Measurements from ENCODE around the gene TRIM74. TPM values are rescaled to one million over a fixed set of nuclear protein-coding genes. Genes with fewer than 3 reads are reported as not detected.
A peak's percentile ranks its signal among the peaks of the same experiment; 100 is the strongest.
"Not testable (repeated sequence)": the region's sequence is repeated elsewhere in the genome, so short reads cannot be mapped to it uniquely, and the experiment has no call there.

TRIM74 gene
- total RNA-seq, 1 donor from 2014 or later: 0.26 TPM

DNA sequence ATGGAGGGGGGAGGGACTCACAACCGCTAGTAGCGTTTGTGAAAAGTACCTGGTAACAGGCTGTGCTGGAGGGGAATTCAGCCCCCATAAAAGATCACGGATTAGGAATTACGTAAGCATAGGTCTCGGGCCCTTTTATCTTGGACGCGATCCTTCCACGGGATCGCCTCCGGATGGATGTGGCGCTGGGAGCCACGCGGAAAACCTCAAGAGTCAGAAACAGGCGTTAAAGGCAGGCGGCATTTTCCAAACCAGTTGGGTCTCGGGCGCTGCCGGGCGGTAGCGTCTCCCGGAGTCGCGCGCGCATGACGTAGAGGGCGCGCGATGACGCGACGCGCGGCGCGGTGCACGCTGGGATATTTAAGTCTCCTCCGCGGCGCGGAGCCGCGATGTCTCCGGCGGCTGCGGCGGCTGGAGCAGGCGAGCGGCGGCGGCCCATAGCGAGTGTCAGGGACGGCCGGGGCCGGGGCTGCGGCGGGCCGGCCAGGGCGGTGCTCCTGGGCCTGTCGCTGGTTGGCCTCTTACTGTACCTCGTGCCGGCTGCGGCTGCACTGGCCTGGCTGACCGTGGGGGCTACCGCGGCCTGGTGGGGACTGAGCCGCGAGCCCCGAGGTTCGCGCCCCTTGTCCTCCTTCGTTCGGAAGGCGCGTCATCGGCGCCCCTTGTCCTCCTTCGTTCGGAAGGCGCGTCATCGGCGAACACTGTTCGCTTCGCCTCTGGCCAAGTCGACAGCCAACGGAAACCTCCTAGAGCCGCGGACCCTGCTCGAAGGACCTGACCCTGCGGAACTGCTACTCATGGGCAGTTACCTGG, 44.3 kb downstream of the TRIM74 start, which contains the start of gene POM121:
Gene POM121 (plus strand): TSS at position 363 of the 813 bp plus-strand sequence. CDS start 27 bp downstream, at position 390.
- DNase-seq (ENCODE audit: low read depth) (peak; percentile 68), FAIRE-seq (no peak)
- Histone ChIP-seq H3K4me3 (ENCODE audit: low read depth, low read length) (peak within 1 kb of the TSS; percentile 65), H3K36me3 (ENCODE audit: control insufficient read depth, insufficient read depth, low read length) (peaks cover 4% of the 10 kb centered on the region), H3K27me3 (ENCODE audit: control insufficient read depth, insufficient read depth, low read length) (no peaks in the 10 kb centered on the region)
- TF ChIP-seq, protein P1, sequence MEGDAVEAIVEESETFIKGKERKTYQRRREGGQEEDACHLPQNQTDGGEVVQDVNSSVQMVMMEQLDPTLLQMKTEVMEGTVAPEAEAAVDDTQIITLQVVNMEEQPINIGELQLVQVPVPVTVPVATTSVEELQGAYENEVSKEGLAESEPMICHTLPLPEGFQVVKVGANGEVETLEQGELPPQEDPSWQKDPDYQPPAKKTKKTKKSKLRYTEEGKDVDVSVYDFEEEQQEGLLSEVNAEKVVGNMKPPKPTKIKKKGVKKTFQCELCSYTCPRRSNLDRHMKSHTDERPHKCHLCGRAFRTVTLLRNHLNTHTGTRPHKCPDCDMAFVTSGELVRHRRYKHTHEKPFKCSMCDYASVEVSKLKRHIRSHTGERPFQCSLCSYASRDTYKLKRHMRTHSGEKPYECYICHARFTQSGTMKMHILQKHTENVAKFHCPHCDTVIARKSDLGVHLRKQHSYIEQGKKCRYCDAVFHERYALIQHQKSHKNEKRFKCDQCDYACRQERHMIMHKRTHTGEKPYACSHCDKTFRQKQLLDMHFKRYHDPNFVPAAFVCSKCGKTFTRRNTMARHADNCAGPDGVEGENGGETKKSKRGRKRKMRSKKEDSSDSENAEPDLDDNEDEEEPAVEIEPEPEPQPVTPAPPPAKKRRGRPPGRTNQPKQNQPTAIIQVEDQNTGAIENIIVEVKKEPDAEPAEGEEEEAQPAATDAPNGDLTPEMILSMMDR (IDR thresholded peaks at IDR 0.05; ENCODE audit: insufficient read depth, low read length, severe bottlenecking): no peak

DNA sequence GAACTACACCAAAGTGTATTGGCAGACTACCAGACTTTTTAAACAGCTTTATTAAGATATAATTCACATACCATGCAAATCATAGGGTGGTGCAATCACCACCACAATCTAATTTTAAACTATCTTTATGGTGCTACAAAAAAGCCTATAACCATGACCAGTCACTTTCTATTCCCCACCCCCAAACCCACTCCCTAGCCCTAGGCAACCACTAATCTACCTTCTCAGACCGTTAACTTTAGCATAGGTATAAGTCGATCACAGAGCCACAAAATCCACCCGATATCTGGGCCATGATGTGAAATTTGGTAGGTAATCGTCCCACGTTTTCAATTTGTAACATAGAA, 44.9 kb downstream of the TRIM74 start:
- TF ChIP-seq, protein P1 (IDR thresholded peaks at IDR 0.05; ENCODE audit: insufficient read depth, low read length, severe bottlenecking): no peak
- FAIRE-seq (no peak), DNase-seq (ENCODE audit: low read depth) (no peak)
- Histone ChIP-seq H3K36me3 (ENCODE audit: control insufficient read depth, insufficient read depth, low read length) (peaks cover 5% of the 10 kb centered on the region), H3K4me3 (ENCODE audit: low read depth, low read length) (peak overlapping the region; percentile 65), H3K27me3 (ENCODE audit: control insufficient read depth, insufficient read depth, low read length) (no peaks in the 10 kb centered on the region)

DNA sequence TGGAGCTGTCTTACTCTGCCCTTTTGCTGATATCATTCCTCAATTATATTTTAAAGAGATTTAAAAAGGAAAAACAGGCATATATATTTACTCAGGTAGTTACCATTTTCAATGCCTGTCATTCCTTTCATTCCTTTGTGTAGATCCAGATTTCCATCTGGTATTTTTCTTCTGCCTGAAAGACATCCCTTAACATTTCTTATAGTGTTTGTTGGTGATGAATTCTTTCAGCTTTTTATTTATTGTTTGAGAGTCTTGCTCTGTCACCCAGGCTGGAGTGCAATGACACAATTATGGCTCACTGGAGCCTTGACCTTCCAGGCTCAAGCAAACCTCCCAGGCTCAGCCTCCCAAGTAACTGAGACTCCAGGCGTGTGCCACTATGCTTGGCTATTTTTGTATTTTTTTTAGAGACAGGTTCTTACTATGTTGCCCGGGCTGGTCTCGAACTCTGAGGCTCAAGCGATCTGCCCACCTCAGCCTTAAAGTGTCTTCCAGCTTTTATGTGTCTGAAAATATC, 50.0 kb downstream of the TRIM74 start:
- no peak for FAIRE-seq

DNA sequence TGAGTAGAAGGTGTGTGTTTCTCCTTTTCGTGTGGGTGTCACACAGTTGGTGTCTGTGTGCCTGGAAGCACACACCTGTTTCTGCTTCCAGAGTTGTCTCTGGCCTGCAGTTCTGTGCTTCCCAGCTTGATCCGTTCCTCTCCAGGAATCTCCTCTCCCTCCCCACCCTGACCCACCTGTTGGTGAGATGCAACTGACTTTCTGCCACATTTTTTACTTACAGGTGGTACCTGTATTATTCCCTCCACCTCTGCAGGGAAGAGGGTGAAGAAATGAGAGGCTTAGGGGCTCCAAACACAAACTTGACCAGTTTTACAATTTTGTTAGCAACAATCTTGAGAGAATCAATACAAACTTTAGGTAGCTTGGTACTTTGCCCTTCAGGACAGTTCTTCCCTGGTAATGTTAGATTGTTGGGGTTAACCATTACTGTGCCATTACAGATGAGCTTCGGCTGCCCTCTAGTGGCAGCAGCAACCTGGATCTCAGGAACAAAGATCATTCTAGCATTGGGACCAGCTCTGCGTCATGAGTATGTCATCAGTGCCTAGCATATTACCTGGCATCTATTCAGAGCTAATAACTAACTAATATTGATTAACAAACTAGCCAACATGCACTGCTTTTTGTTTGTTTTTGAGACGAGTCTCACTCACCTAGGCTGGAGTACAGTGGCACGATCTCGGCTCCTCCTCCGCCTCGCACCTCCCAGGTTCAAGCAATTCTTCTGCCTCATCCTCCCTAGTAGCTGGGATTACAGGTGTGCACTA, 54.3 kb downstream of the TRIM74 start:
- FAIRE-seq; H3K4me3 ChIP-seq (ENCODE audit: low read depth, low read length); H3K27me3 ChIP-seq (ENCODE audit: control insufficient read depth, insufficient read depth, low read length); H3K36me3 ChIP-seq (ENCODE audit: control insufficient read depth, insufficient read depth, low read length): not testable (repeated sequence)
- DNase-seq (ENCODE audit: low read depth): peak; percentile 74
- TF ChIP-seq, protein P1 (IDR thresholded peaks at IDR 0.05; ENCODE audit: insufficient read depth, low read length, severe bottlenecking): peak; percentile 63

More for the DNA sequence above, 50.0 kb downstream of the TRIM74 start:
- Histone ChIP-seq H3K27me3 (ENCODE audit: control insufficient read depth, insufficient read depth, low read length) (no peaks in the 10 kb centered on the region), H3K4me3 (ENCODE audit: low read depth, low read length) (no peak overlapping the region), H3K36me3 (ENCODE audit: control insufficient read depth, insufficient read depth, low read length) (peaks cover 1% of the 10 kb centered on the region)
- DNase-seq (ENCODE audit: low read depth): no peak
- TF ChIP-seq, protein P1 (IDR thresholded peaks at IDR 0.05; ENCODE audit: insufficient read depth, low read length, severe bottlenecking): no peak

DNA sequence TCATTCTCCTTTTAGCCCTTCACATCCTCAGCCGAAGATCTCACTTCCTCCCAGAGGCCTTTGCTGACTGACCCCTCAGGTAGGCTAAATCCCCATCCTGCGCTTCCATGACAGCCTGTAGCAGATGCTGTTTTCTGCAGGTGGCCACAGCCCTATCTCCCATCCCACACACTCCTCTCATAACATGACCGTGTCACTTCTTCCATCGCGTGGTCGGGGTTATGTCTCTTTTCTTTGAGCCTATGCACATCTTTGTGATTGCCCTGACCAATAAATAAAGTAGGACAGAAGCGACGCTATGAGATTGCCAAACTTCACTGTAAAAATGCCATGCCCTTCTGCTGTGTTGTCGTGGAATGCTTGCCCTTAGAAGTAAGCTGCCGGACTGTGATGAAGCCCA, 55.5 kb downstream of the TRIM74 start:
- DNase-seq (ENCODE audit: low read depth); H3K4me3 ChIP-seq (ENCODE audit: low read depth, low read length); H3K27me3 ChIP-seq (ENCODE audit: control insufficient read depth, insufficient read depth, low read length); FAIRE-seq; H3K36me3 ChIP-seq (ENCODE audit: control insufficient read depth, insufficient read depth, low read length): not testable (repeated sequence)

DNA sequence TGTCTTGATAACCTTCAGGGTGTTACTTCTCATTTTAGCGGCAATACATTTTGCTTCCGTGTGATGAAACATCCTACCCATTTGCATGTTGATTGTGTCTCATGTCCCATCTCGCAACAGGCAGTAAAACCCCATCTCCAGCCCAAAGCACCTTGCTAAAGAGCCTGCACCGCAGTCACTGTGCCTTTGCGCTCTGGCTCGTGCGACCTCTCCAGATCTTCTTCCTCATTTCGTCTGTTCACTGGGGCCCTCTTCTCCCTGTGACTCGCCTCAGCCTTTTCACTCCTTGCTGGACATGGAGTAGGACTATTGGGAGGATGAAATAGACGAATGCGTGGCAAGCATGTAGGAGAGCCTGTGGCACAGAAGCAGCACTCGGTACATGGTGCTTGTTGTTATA, 57.9 kb downstream of the TRIM74 start:
- DNase-seq (ENCODE audit: low read depth); FAIRE-seq; H3K36me3 ChIP-seq (ENCODE audit: control insufficient read depth, insufficient read depth, low read length); H3K4me3 ChIP-seq (ENCODE audit: low read depth, low read length); H3K27me3 ChIP-seq (ENCODE audit: control insufficient read depth, insufficient read depth, low read length): not testable (repeated sequence)

Other genes starting within 250 kb of the TRIM74 start
- gene TYW1B, start 141.3 kb downstream of the TRIM74 start, total RNA-seq: 2.6 and 3.2 TPM in 2 replicates
- 4.5 and 4.7 TPM in 2 replicates for gene POM121, start 44.4 kb downstream of the TRIM74 start, total RNA-seq
- not detected in 2 replicates for gene SPDYE8, start 60.3 kb upstream of the TRIM74 start, total RNA-seq
- not detected in 2 replicates for gene SPDYE11, start 88.4 kb upstream of the TRIM74 start, total RNA-seq
- gene SPDYE9, start 116.6 kb upstream of the TRIM74 start, total RNA-seq: not detected in 2 replicates

Data from bronchial epithelial cell (primary cell).